A375 (cell line): ENCODE results near the gene ABCF1. TPM values are rescaled to one million over a fixed set of nuclear protein-coding genes. Genes with fewer than 3 reads are reported as not detected.

ENCODE experiments used
- small RNA-seq: library from RNA; depleted of rRNA; stranded (forward); fragments of <200 nt; gene quantifications from one replicate; pipeline ENCODE3, GENCODE V24; 2014
- total RNA-seq: library from RNA; depleted of rRNA; stranded (reverse); fragments of >200 nt; shearing (Covaris generic); gene quantifications from 2 replicates; pipeline ENCODE4 v1.2.3, GENCODE V29; 2014; rRNA removed

The ABCF1 gene
- total RNA-seq, result 55.0 and 64.6 TPM in 2 replicates

GRCh38 chr6:30571075-30571761, at the start of gene ABCF1:
TSS of gene ABCF1 (plus strand) at chr6:30571442. CDS start at chr6:30571488, 46 bp downstream.

GRCh38 chr6:30556066-30556905, 15.0 kb upstream of the ABCF1 start, which contains the start of gene GNL1:
TSS of gene GNL1 (minus strand) at chr6:30556489. CDS start at chr6:30556203, 286 bp downstream.

GRCh38 chr6:30556906-30557682, 14.1 kb upstream of the ABCF1 start, which contains the start of gene PRR3:
TSS of gene PRR3 (plus strand) at chr6:30557295. CDS start at chr6:30557345, 50 bp downstream.

GRCh38 chr6:30616811-30617564, 45.7 kb downstream of the ABCF1 start, which contains the start of gene PPP1R10:
TSS of gene PPP1R10 (minus strand) at chr6:30617243. CDS start at chr6:30609944, 7,299 bp downstream.

GRCh38 chr6:30617565-30618269, 46.5 kb downstream of the ABCF1 start, which contains the start of gene MRPS18B:
TSS of gene MRPS18B (plus strand) at chr6:30617840. CDS start at chr6:30617866, 26 bp downstream.

GRCh38 chr6:30626484-30627366, 55.5 kb downstream of the ABCF1 start, which contains the start of gene ATAT1:
TSS of gene ATAT1 (plus strand) at chr6:30626874.

Small RNA genes within 50 kb of the gene (small RNA-seq; reads per million reads assigned to genes)
- gene MIR877, result 0.21 reads per million

Other genes starting within 250 kb of the ABCF1 start
- 10.6 and 12.8 TPM in 2 replicates for gene TRIM39, start 244.5 kb upstream of the ABCF1 start, total RNA-seq
- 34.9 and 40.2 TPM in 2 replicates for gene RPP21, start 226.3 kb upstream of the ABCF1 start, total RNA-seq
- gene HLA-E, start 81.9 kb upstream of the ABCF1 start, total RNA-seq, result 116 and 124 TPM in 2 replicates
- 27.1 and 37.5 TPM in 2 replicates for gene GNL1, start 15.0 kb upstream of the ABCF1 start, total RNA-seq
- gene PRR3, start 14.1 kb upstream of the ABCF1 start, total RNA-seq, result 9.2 and 15.1 TPM in 2 replicates
- 30.4 and 33.8 TPM in 2 replicates for gene PPP1R10, start 45.8 kb downstream of the ABCF1 start, total RNA-seq
- gene MRPS18B, start 46.4 kb downstream of the ABCF1 start, total RNA-seq, result 50.3 and 57.9 TPM in 2 replicates
- gene ATAT1, start 55.4 kb downstream of the ABCF1 start, total RNA-seq, result 4.8 and 5.5 TPM in 2 replicates
- gene C6orf136, start 75.7 kb downstream of the ABCF1 start, total RNA-seq, result 2.6 and 4.3 TPM in 2 replicates
- gene DHX16, start 101.6 kb downstream of the ABCF1 start, total RNA-seq, result 41.0 and 53.8 TPM in 2 replicates
- gene PPP1R18, start 115.2 kb downstream of the ABCF1 start, total RNA-seq, result 43.3 and 52.6 TPM in 2 replicates
- gene NRM, start 119.5 kb downstream of the ABCF1 start, total RNA-seq, result 5.7 and 7.7 TPM in 2 replicates
- 7.2 and 10.0 TPM in 2 replicates for gene MDC1, start 145.8 kb downstream of the ABCF1 start, total RNA-seq
- gene TUBB, start 148.9 kb downstream of the ABCF1 start, total RNA-seq, result 662 and 749 TPM in 2 replicates
- 72.6 and 83.5 TPM in 2 replicates for gene FLOT1, start 171.2 kb downstream of the ABCF1 start, total RNA-seq
- gene IER3, start 173.1 kb downstream of the ABCF1 start, total RNA-seq, result 799 and 821 TPM in 2 replicates